Esophagus muscularis mucosa (tissue), 4 donors: ENCODE results near the gene IMP3. TPM values are rescaled to one million over a fixed set of nuclear protein-coding genes. Genes with fewer than 3 reads are reported as not detected.
"Not testable (repeated sequence)": the region's sequence is repeated elsewhere in the genome, so short reads cannot be mapped to it uniquely, and the experiment has no call there.

Source experiments
- DNase-seq: peaks from one replicate; pipeline ENCODE4 v3.0.0-alpha.2; 2017; ENCODE audit errors: extremely low spot score
- H3K27ac ChIP-seq, 4 donors: fragments of 200-600 bp; sonication (generic); replicated peaks in 1 of 4; 1 replicate in 3 of 4; 2 replicates in 1 of 4; pipeline ENCODE4 v1.5.1; 2016 to 2019; ENCODE audit warnings: mild to moderate bottlenecking in 1 of 4
- H3K27me3 ChIP-seq, 4 donors: fragments of 200-600 bp; sonication (generic); one replicate each; pipeline versions ENCODE4 v1.5.1 to v1.6.0; 2016 to 2019
- H3K36me3 ChIP-seq, 4 donors: fragments of 200-600 bp; sonication (generic); one replicate each; pipeline ENCODE4 v1.5.1; 2016 to 2019
- H3K4me1 ChIP-seq, 4 donors: fragments of 200-600 bp; sonication (generic); one replicate each; pipeline ENCODE4 v1.5.1; 2016 to 2019
- H3K4me3 ChIP-seq, 4 donors: fragments of 200-600 bp; sonication (generic); 1 replicate in 2 of 4; 2 replicates in 2 of 4; pipeline ENCODE4 v1.5.1; 2016 to 2019; ENCODE audit warnings: mild to moderate bottlenecking in 4 of 4, moderate library complexity in 1 of 4
- H3K9me3 ChIP-seq, 4 donors: fragments of 200-600 bp; sonication (generic); 1 replicate in 3 of 4; 2 replicates in 1 of 4; pipeline ENCODE4 v1.5.1; 2016 to 2019
- CTCF ChIP-seq, 3 experiments: fragments of 200-600 bp in 2 of 3; fragments of 450-650 bp in 1 of 3; sonication (generic) in 2 of 3; IDR thresholded peaks; one replicate each; pipeline ENCODE4 v1.5.1; 2017 to 2019; ENCODE audit warnings: antibody characterized with exemption in 3 of 3, mild to moderate bottlenecking in 2 of 3, moderate library complexity in 1 of 3
- EP300 ChIP-seq: sonication (generic); formaldehyde crosslinking; IDR thresholded peaks from one replicate; pipeline ENCODE4 v1.6.1; 2017; ENCODE audit warnings: antibody characterized with exemption
- POLR2A ChIP-seq: fragments of 450-650 bp; IDR thresholded peaks from one replicate; pipeline ENCODE4 v1.6.1; 2017; ENCODE audit warnings: antibody characterized with exemption, moderate library complexity, mild to moderate bottlenecking, low read depth
- POLR2AphosphoS5 ChIP-seq, 2 donors: sonication (generic); formaldehyde crosslinking; IDR thresholded peaks; one replicate each; pipeline ENCODE4 v1.6.1; 2017; ENCODE audit warnings: antibody characterized with exemption in 2 of 2
- WGBS: methylation state at CpG from one replicate; pipeline ENCODE4 v1.1.5; 2018; 5-methylcytosine and 5-hydroxymethylcytosine counted together
- intact Hi-C: fragments of 100-400 bp; cut with DNase I; formaldehyde crosslinking; loops from one replicate; pipeline ENCODE4 v1.15.1; 2023
- total RNA-seq, 4 donors: library from RNA; depleted of rRNA; stranded (reverse); fragments of >200 nt; gene quantifications; one replicate each; pipeline versions ENCODE4 v1.1.0 to v1.2.1, GENCODE V29; 2016

IMP3 gene
- total RNA-seq, 4 donors from 2014 or later: 49.0 to 83.5 (median 62.1) TPM

GRCh38 chr15:75637245-75638009 lies 2.6 kb downstream of the IMP3 start:
- TF ChIP-seq POLR2AphosphoS5 (IDR thresholded peaks at IDR 0.05) (no peak), POLR2A (no peak), EP300 (no peak)
- Histone ChIP-seq H3K36me3 (peaks cover 0 to 5% (median 0%) of the 10 kb centered on the region in 4 donors), H3K27me3 (no peaks in the 10 kb centered on the region), H3K4me1 (peaks cover 32 to 44% (median 40%) of the 10 kb centered on the region in 4 donors), H3K27ac (peak overlapping the region in 3 of 4 donors; percentile 87 to 98 (median 94)), H3K4me3 (peak overlapping the region in 2 of 4 donors; percentile 88 to 97), H3K9me3 (no peaks in the 10 kb centered on the region)
- intact Hi-C loops: loop anchor here (5.0 kb wide), 1 partner anchor 45 kb away; no protein-coding TSS in a partner anchor
- DNase-seq: no peak
- WGBS: 60% methylated on average over 4 of the region's 4 CpGs

GRCh38 chr15:75636026-75636425 lies 4.0 kb downstream of the IMP3 start:
- no peak overlapping the region for H3K4me3 ChIP-seq
- no peak overlapping the region for H3K27ac ChIP-seq
- intact Hi-C loops: loop anchor here (5.0 kb wide), 1 partner anchor 46 kb away; no protein-coding TSS in a partner anchor
- no peaks in the 10 kb centered on the region for H3K9me3 ChIP-seq
- no peaks in the 10 kb centered on the region for H3K27me3 ChIP-seq
- TF ChIP-seq POLR2AphosphoS5 (IDR thresholded peaks at IDR 0.05): no peak
- no peak for TF ChIP-seq POLR2A
- no peak for TF ChIP-seq EP300
- TF ChIP-seq CTCF (IDR thresholded peaks at IDR 0.05): no peak
- WGBS: 92% methylated on average over 6 of the region's 6 CpGs
- H3K36me3 ChIP-seq: peaks cover 0 to 5% (median 0%) of the 10 kb centered on the region in 4 donors
- DNase-seq: no peak
- H3K4me1 ChIP-seq: peaks cover 31 to 43% (median 39%) of the 10 kb centered on the region in 4 donors

- DNase-seq, intact Hi-C loops, H3K9me3 ChIP-seq, H3K4me3 ChIP-seq, H3K27me3 ChIP-seq, H3K27ac ChIP-seq, H3K36me3 ChIP-seq: not testable (repeated sequence)
- 91% methylated on average over 5 of the region's 7 CpGs for WGBS
- peaks cover 23 to 29% (median 26%) of the 10 kb centered on the region in 4 donors for H3K4me1 ChIP-seq
Measured at GRCh38 chr15:75633922-75634321, 6.1 kb downstream of the IMP3 start.

- Histone ChIP-seq H3K36me3 (peaks cover 0 to 2% (median 0%) of the 10 kb centered on the region in 4 donors), H3K4me1 (peaks cover 3 to 10% (median 6%) of the 10 kb centered on the region in 4 donors), H3K27ac (no peak overlapping the region), H3K4me3 (no peak overlapping the region), H3K27me3 (no peaks in the 10 kb centered on the region), H3K9me3 (no peaks in the 10 kb centered on the region)
- TF ChIP-seq CTCF (IDR thresholded peaks at IDR 0.05) (no peak), EP300 (no peak), POLR2AphosphoS5 (IDR thresholded peaks at IDR 0.05) (no peak), POLR2A (no peak)
- DNase-seq: no peak
- intact Hi-C loops: no loop called here
Measured at GRCh38 chr15:75631935-75632334, 8.1 kb downstream of the IMP3 start.

- intact Hi-C loops: loop anchor here (5.0 to 10.0 kb wide), 2 partner anchors 168 to 179 kb away; no protein-coding TSS in a partner anchor
- peak; percentile 98 for DNase-seq
- Histone ChIP-seq H3K4me3 (peak within 1 kb of the TSS; percentile 79 to 95 (median 92)), H3K27ac (peak within 1 kb of the TSS; percentile 91 to 96 (median 96)), H3K4me1 (peaks cover 15 to 40% (median 25%) of the 10 kb centered on the region in 4 donors), H3K9me3 (no peaks in the 10 kb centered on the region), H3K36me3 (peaks cover 0 to 3% (median under 1%) of the 10 kb centered on the region in 4 donors), H3K27me3 (no peaks in the 10 kb centered on the region)
- WGBS: 3% methylated on average over 16 of the region's 47 CpGs
- no peak for TF ChIP-seq EP300
- TF ChIP-seq POLR2A: no peak
- TF ChIP-seq POLR2AphosphoS5 (IDR thresholded peaks at IDR 0.05): peak; percentile 86 to 89
- peak in 1 of 3 experiments; percentile 20 for TF ChIP-seq CTCF (IDR thresholded peaks at IDR 0.05)
Measured at GRCh38 chr15:75625542-75626347, 14.3 kb downstream of the IMP3 start, which contains the start of gene SNUPN. SNUPN (minus strand) TSS chr15:75625725; CDS start chr15:75621051, 4,674 bp downstream.
